ENCODE results near the gene TMEM190. TPM values are rescaled to one million over a fixed set of nuclear protein-coding genes. Genes with fewer than 3 reads are reported as not detected.

The TMEM190 gene
- total RNA-seq, 1 donor from 2014 or later: not detected

GRCh38 chr19:55387736-55388497 lies 11.3 kb downstream of the TMEM190 start:
- TF ChIP-seq CTCF (conservative IDR thresholded peaks at IDR 0.05; ENCODE audit: low read depth, low read length): no peak
- peak overlapping the region; percentile 99 for H3K4me3 ChIP-seq (ENCODE audit: low read depth, low read length)
- DNase-seq (ENCODE audit: low read depth): no peak

- no peak overlapping the region for H3K4me3 ChIP-seq (ENCODE audit: low read depth, low read length)
- no peak for DNase-seq (ENCODE audit: low read depth)
- no peak for TF ChIP-seq CTCF (conservative IDR thresholded peaks at IDR 0.05; ENCODE audit: low read depth, low read length)
Observed at GRCh38 chr19:55389386-55390317, 13.0 kb downstream of the TMEM190 start.

GRCh38 chr19:55390461-55390880 lies 13.8 kb downstream of the TMEM190 start:
- no peak for TF ChIP-seq CTCF (conservative IDR thresholded peaks at IDR 0.05; ENCODE audit: low read depth, low read length)
- H3K4me3 ChIP-seq (ENCODE audit: low read depth, low read length): no peak overlapping the region
- no peak for DNase-seq (ENCODE audit: low read depth)

GRCh38 chr19:55391191-55391670 lies 14.6 kb downstream of the TMEM190 start:
- no peak for DNase-seq (ENCODE audit: low read depth)
- H3K4me3 ChIP-seq (ENCODE audit: low read depth, low read length): no peak overlapping the region
- TF ChIP-seq CTCF (conservative IDR thresholded peaks at IDR 0.05; ENCODE audit: low read depth, low read length): no peak

- H3K4me3 ChIP-seq (ENCODE audit: low read depth, low read length): no peak overlapping the region
- no peak for DNase-seq (ENCODE audit: low read depth)
- no peak for TF ChIP-seq CTCF (conservative IDR thresholded peaks at IDR 0.05; ENCODE audit: low read depth, low read length)
Observed at GRCh38 chr19:55391702-55392615, 15.3 kb downstream of the TMEM190 start.

All from epithelial cell of proximal tubule (primary cell).